Measurements from ENCODE around the gene FOXP1.
A peak's percentile ranks its signal among the peaks of the same experiment; 100 is the strongest.

FOXP1 gene

GRCh38 chr3:71563827-71564226 lies 19.7 kb downstream of the FOXP1 start:
- no peaks in the 10 kb centered on the region for H3K4me1 Mint-ChIP-seq
- H3K9me3 Mint-ChIP-seq = peaks cover 5% of the 10 kb centered on the region
- no peaks in the 10 kb centered on the region for H3K27me3 Mint-ChIP-seq (ENCODE audit: low read depth)
- TF ChIP-seq CTCF (IDR thresholded peaks at IDR 0.05; ENCODE audit: unreplicated experiment in 3 of 3) = no peak
- no peak overlapping the region for H3K4me3 Mint-ChIP-seq
- H3K27ac Mint-ChIP-seq = no peak overlapping the region
- peaks cover 62% of the 10 kb centered on the region for H3K36me3 Mint-ChIP-seq (ENCODE audit: low read depth)

GRCh38 chr3:71562938-71563337 lies 20.6 kb downstream of the FOXP1 start:
- H3K4me1 Mint-ChIP-seq = no peaks in the 10 kb centered on the region
- no peak for TF ChIP-seq CTCF (IDR thresholded peaks at IDR 0.05; ENCODE audit: unreplicated experiment in 3 of 3)
- H3K27me3 Mint-ChIP-seq (ENCODE audit: low read depth) = no peaks in the 10 kb centered on the region
- H3K27ac Mint-ChIP-seq = no peak overlapping the region
- peaks cover 8% of the 10 kb centered on the region for H3K9me3 Mint-ChIP-seq
- peaks cover 65% of the 10 kb centered on the region for H3K36me3 Mint-ChIP-seq (ENCODE audit: low read depth)
- H3K4me3 Mint-ChIP-seq = no peak overlapping the region

GRCh38 chr3:71560665-71561064 lies 22.9 kb downstream of the FOXP1 start:
- Mint-ChIP-seq H3K4me3 (no peak overlapping the region), H3K9me3 (peaks cover 17% of the 10 kb centered on the region), H3K27me3 (ENCODE audit: low read depth) (no peaks in the 10 kb centered on the region), H3K36me3 (ENCODE audit: low read depth) (peaks cover 65% of the 10 kb centered on the region), H3K4me1 (no peaks in the 10 kb centered on the region), H3K27ac (no peak overlapping the region)
- no peak for TF ChIP-seq CTCF (IDR thresholded peaks at IDR 0.05; ENCODE audit: unreplicated experiment in 3 of 3)

- TF ChIP-seq CTCF (IDR thresholded peaks at IDR 0.05; ENCODE audit: unreplicated experiment in 3 of 3) = no peak
- Mint-ChIP-seq H3K27me3 (ENCODE audit: low read depth) (no peaks in the 10 kb centered on the region), H3K9me3 (peaks cover 17% of the 10 kb centered on the region), H3K27ac (peak overlapping the region in 1 of 3 experiments; percentile 73), H3K4me1 (no peaks in the 10 kb centered on the region), H3K36me3 (ENCODE audit: low read depth) (peaks cover 60% of the 10 kb centered on the region), H3K4me3 (no peak overlapping the region)
Observed at GRCh38 chr3:71559578-71560162, 23.9 kb downstream of the FOXP1 start.

- Mint-ChIP-seq H3K27me3 (ENCODE audit: low read depth) (no peaks in the 10 kb centered on the region), H3K27ac (peak overlapping the region in 1 of 3 experiments; percentile 73), H3K36me3 (ENCODE audit: low read depth) (peaks cover 54% of the 10 kb centered on the region), H3K9me3 (peaks cover 17% of the 10 kb centered on the region), H3K4me3 (no peak overlapping the region), H3K4me1 (no peaks in the 10 kb centered on the region)
- TF ChIP-seq CTCF (IDR thresholded peaks at IDR 0.05; ENCODE audit: unreplicated experiment in 3 of 3) = no peak
Observed at GRCh38 chr3:71559021-71559420, 24.5 kb downstream of the FOXP1 start.

GRCh38 chr3:71554649-71555048 lies 28.9 kb downstream of the FOXP1 start:
- Mint-ChIP-seq H3K4me3 (no peak overlapping the region), H3K9me3 (peaks cover 11% of the 10 kb centered on the region), H3K36me3 (ENCODE audit: low read depth) (peaks cover 29% of the 10 kb centered on the region), H3K27me3 (ENCODE audit: low read depth) (no peaks in the 10 kb centered on the region), H3K4me1 (no peaks in the 10 kb centered on the region), H3K27ac (no peak overlapping the region)
- TF ChIP-seq CTCF (IDR thresholded peaks at IDR 0.05; ENCODE audit: unreplicated experiment in 3 of 3) = no peak
